IMR-90 (cell line): ENCODE data around the gene ACTRT2. TPM values are rescaled to one million over a fixed set of nuclear protein-coding genes. Genes with fewer than 3 reads are reported as not detected.

Source experiments
- ATAC-seq: fragments of 200-7000 bp; cut with Tn5 transposase; 2 replicates; pipeline ENCODE4 v1.9.1; 2020; ENCODE audit warnings: low read depth, mild to moderate bottlenecking, moderate library complexity
- BruUV-seq: library from RNA; stranded (reverse); fragments of 400-500 nt; replicated peaks from 2 replicates; lab custom pipeline; 2021; lab: Mats Ljungman, UMichigan
- CTCF ChIA-PET: fragments of 300-600 bp; formaldehyde crosslinking; extraction: SDS; loops from one replicate; lab custom pipeline; 2021; ENCODE audit warnings: antibody characterized with exemption; lab: Yijun Ruan, JAX
- POLR2A ChIA-PET: fragments of 300-600 bp; sonication (Branson Sonifier 250); formaldehyde crosslinking; loops from one replicate; lab custom pipeline; 2022; ENCODE audit warnings: antibody characterized with exemption; ENCODE audit not compliant: unreplicated experiment; lab: Charles Lee
- DNase-seq: peaks from one replicate; pipeline ENCODE4 v3.0.0; 2013
- H2AFZ ChIP-seq: replicated peaks from 2 replicates; pipeline ENCODE3; 2013; ENCODE audit warnings: low read length, mild to moderate bottlenecking; ENCODE audit not compliant: poor library complexity
- H2AK5ac ChIP-seq: 2 replicates; pipeline ENCODE4 v1.6.1; 2013; ENCODE audit warnings: low read depth, low read length, inconsistent platforms
- H2AK9ac ChIP-seq: replicated peaks from 2 replicates; pipeline ENCODE3; 2013; ENCODE audit warnings: mild to moderate bottlenecking, low read depth, low read length, moderate library complexity; ENCODE audit not compliant: poor library complexity
- H2BK120ac ChIP-seq: 2 replicates; pipeline ENCODE4 v1.6.1; 2013; ENCODE audit warnings: low read depth, low read length, inconsistent platforms
- H2BK15ac ChIP-seq: 3 replicates; pipeline ENCODE4 v1.6.1; 2013; ENCODE audit warnings: low read depth, low read length, inconsistent platforms
- H2BK20ac ChIP-seq: 2 replicates; pipeline ENCODE4 v1.6.1; 2013; ENCODE audit warnings: low read depth, mild to moderate bottlenecking, inconsistent platforms, low read length, moderate library complexity
- H2BK5ac ChIP-seq: 2 replicates; pipeline ENCODE4 v1.6.1; 2013; ENCODE audit warnings: mild to moderate bottlenecking, low read depth, low read length, inconsistent platforms; ENCODE audit not compliant: poor library complexity, severe bottlenecking
- H3K14ac ChIP-seq: replicated peaks from 2 replicates; pipeline ENCODE4 v1.6.1; 2013; ENCODE audit warnings: low read depth, low read length, inconsistent platforms
- H3K18ac ChIP-seq: 2 replicates; pipeline ENCODE4 v1.6.1; 2013; ENCODE audit warnings: low read depth, low read length, control low read depth
- H3K23ac ChIP-seq: 2 replicates; pipeline ENCODE4 v1.6.1; 2013; ENCODE audit warnings: low read depth, low read length, inconsistent platforms
- H3K27ac ChIP-seq: 2 replicates; pipeline ENCODE4 v1.5.1; 2013; ENCODE audit warnings: mild to moderate bottlenecking, control low read depth, low read length; ENCODE audit not compliant: insufficient read depth
- H3K27me3 ChIP-seq: 2 replicates; pipeline ENCODE4 v1.6.1; 2013; ENCODE audit warnings: low read length; ENCODE audit not compliant: control insufficient read depth, insufficient read depth
- H3K36me3 ChIP-seq: 2 replicates; pipeline ENCODE4 v1.6.1; 2013; ENCODE audit warnings: low read length, mixed read lengths; ENCODE audit not compliant: control insufficient read depth, insufficient read depth
- H3K4ac ChIP-seq: 2 replicates; pipeline ENCODE4 v1.6.1; 2013; ENCODE audit warnings: low read depth, low read length, inconsistent platforms
- H3K4me1 ChIP-seq: 2 replicates; pipeline ENCODE4 v1.6.1; 2013; ENCODE audit warnings: low read length, mixed read lengths; ENCODE audit not compliant: control insufficient read depth, insufficient read depth
- H3K4me2 ChIP-seq: 2 replicates; pipeline ENCODE4 v1.6.1; 2013; ENCODE audit warnings: low read depth, mild to moderate bottlenecking, control low read depth, low read length, moderate library complexity
- H3K4me3 ChIP-seq: 2 replicates; pipeline ENCODE4 v1.5.1; 2013; ENCODE audit warnings: low read depth, mild to moderate bottlenecking, control low read depth, low read length, moderate library complexity; ENCODE audit not compliant: insufficient read depth
- H3K56ac ChIP-seq: 2 replicates; pipeline ENCODE4 v1.6.1; 2013; ENCODE audit warnings: low read length, inconsistent platforms; ENCODE audit not compliant: insufficient read depth; ENCODE audit errors: extremely low read depth
- H3K79me1 ChIP-seq, 2 experiments: 2 replicates each; pipeline ENCODE4 v1.6.1; 2013; ENCODE audit warnings: low read length in 2 of 2, inconsistent platforms in 1 of 2, low read depth in 1 of 2
- H3K9ac ChIP-seq: 2 replicates; pipeline ENCODE4 v1.6.1; 2013; ENCODE audit warnings: low read depth, low read length, control low read depth
- H3K9me1 ChIP-seq: 2 replicates; pipeline ENCODE4 v1.6.1; 2013; ENCODE audit warnings: low read length, inconsistent platforms; ENCODE audit not compliant: insufficient read depth
- H3K9me3 ChIP-seq: 2 replicates; pipeline ENCODE4 v1.6.1; 2013; ENCODE audit warnings: low read length; ENCODE audit not compliant: control insufficient read depth, insufficient read depth
- H4K20me1 ChIP-seq: 2 replicates; pipeline ENCODE4 v1.6.1; 2013; ENCODE audit warnings: low read length, inconsistent platforms; ENCODE audit not compliant: insufficient read depth
- H4K5ac ChIP-seq: 2 replicates; pipeline ENCODE4 v1.6.1; 2013; ENCODE audit warnings: mild to moderate bottlenecking, low read depth, low read length, control low read depth
- H4K8ac ChIP-seq, 2 experiments: 2 replicates each; pipeline ENCODE4 v1.6.1; 2013; ENCODE audit warnings: low read depth in 2 of 2, low read length in 2 of 2, control low read depth in 1 of 2, inconsistent platforms in 1 of 2
- H4K91ac ChIP-seq: 2 replicates; pipeline ENCODE4 v1.6.1; 2013; ENCODE audit warnings: low read depth, low read length, inconsistent platforms; ENCODE audit not compliant: insufficient read depth
- BHLHE40 ChIP-seq: fragments of 150-350 bp; IDR thresholded peaks from 2 replicates; pipeline ENCODE4 v1.6.1; 2016; ENCODE audit warnings: mild to moderate bottlenecking, low read depth, low read length
- CEBPB ChIP-seq: IDR thresholded peaks from 2 replicates; pipeline ENCODE4 v1.6.1; 2012; ENCODE audit warnings: low read depth, low read length, improper control_type of control experiment
- CHD1 ChIP-seq: IDR thresholded peaks from 2 replicates; pipeline ENCODE4 v1.6.1; 2012; ENCODE audit warnings: low read depth, low read length, improper control_type of control experiment
- CTCF ChIP-seq: conservative IDR thresholded peaks from 2 replicates; pipeline ENCODE4 v1.5.1; 2012; ENCODE audit warnings: mild to moderate bottlenecking, low read depth, low read length, improper control_type of control experiment
- ELK1 ChIP-seq: fragments of 150-350 bp; IDR thresholded peaks from 2 replicates; pipeline ENCODE4 v1.6.1; 2016; ENCODE audit warnings: low read depth, mild to moderate bottlenecking, low read length, moderate library complexity, borderline replicate concordance
- FOS ChIP-seq: fragments of 150-350 bp; IDR thresholded peaks from 2 replicates; pipeline ENCODE4 v1.6.1; 2016; ENCODE audit warnings: low read depth, low read length
- MAFK ChIP-seq: IDR thresholded peaks from 2 replicates; pipeline ENCODE4 v1.6.1; 2012; ENCODE audit warnings: low read depth, low read length, improper control_type of control experiment
- MAZ ChIP-seq: IDR thresholded peaks from 2 replicates; pipeline ENCODE4 v1.6.1; 2012; ENCODE audit warnings: low read depth, mild to moderate bottlenecking, low read length, improper control_type of control experiment, moderate library complexity, borderline replicate concordance
- MXI1 ChIP-seq: IDR thresholded peaks from 2 replicates; pipeline ENCODE4 v1.6.1; 2012; ENCODE audit warnings: low read depth, mild to moderate bottlenecking, low read length, moderate library complexity, borderline replicate concordance
- NFE2L2 ChIP-seq: fragments of 150-350 bp; IDR thresholded peaks from 2 replicates; pipeline ENCODE4 v1.6.1; 2016; ENCODE audit warnings: low read depth, mild to moderate bottlenecking, low read length
- POLR2A ChIP-seq: IDR thresholded peaks from 2 replicates; pipeline ENCODE4 v1.6.1; 2012; ENCODE audit warnings: mild to moderate bottlenecking, low read depth, low read length
- RAD21 ChIP-seq: IDR thresholded peaks from 2 replicates; pipeline ENCODE4 v1.6.1; 2012; ENCODE audit warnings: low read length, improper control_type of control experiment
- RCOR1 ChIP-seq: IDR thresholded peaks from 2 replicates; pipeline ENCODE4 v1.6.1; 2012; ENCODE audit warnings: mild to moderate bottlenecking, low read length, improper control_type of control experiment; ENCODE audit not compliant: insufficient replicate concordance
- RFX5 ChIP-seq: IDR thresholded peaks from 2 replicates; pipeline ENCODE4 v1.8.0; 2012; ENCODE audit warnings: low read depth, mild to moderate bottlenecking, low read length, moderate library complexity
- SMC3 ChIP-seq: fragments of 150-350 bp; IDR thresholded peaks from 2 replicates; pipeline ENCODE4 v1.6.1; 2016; ENCODE audit warnings: low read depth, mild to moderate bottlenecking, antibody characterized with exemption, low read length, moderate library complexity
- USF2 ChIP-seq: fragments of 150-350 bp; IDR thresholded peaks from 2 replicates; pipeline ENCODE4 v1.6.1; 2017; ENCODE audit warnings: mild to moderate bottlenecking, antibody characterized with exemption, low read length, low read depth
- WGBS, 2 experiments: methylation state at CpG; one replicate each; pipeline versions ENCODE4 v1.1.5 to v1.1.7; 2013; ENCODE audit warnings: missing lambda C conversion rate in 2 of 2; ENCODE audit not compliant: insufficient read length in 1 of 2; ENCODE audit errors: extremely low coverage in 2 of 2; 5-methylcytosine and 5-hydroxymethylcytosine counted together
- dilution Hi-C: fragments of 300-500 bp; cut with HindIII; formaldehyde crosslinking; loops from one replicate; pipeline ENCODE4 v1.14.3; 2018; ENCODE audit warnings: low sequenced_read_pairs; ENCODE audit not compliant: unreplicated experiment
- in situ Hi-C: fragments of 300-500 bp; cut with MboI; formaldehyde crosslinking; loops from 3 replicates; pipeline ENCODE4 v1.14.3; 2019; ENCODE audit warnings: low sequenced_read_pairs, inconsistent platforms, mixed read lengths
- intact Hi-C: fragments of 100-400 bp; cut with micrococcal nuclease; formaldehyde crosslinking; loops from 2 replicates; pipeline ENCODE4 v1.10.0; 2022
- polyA plus RNA-seq, 3 experiments: library from polyadenylated mRNA; depleted of rRNA; stranded (reverse); fragments of >200 nt; gene quantifications; 2 replicates each; pipeline ENCODE4 v1.2.3, GENCODE V29; 2012; ENCODE audit warnings: low replicate concordance in 1 of 3
- total RNA-seq: library from RNA; depleted of rRNA; stranded (reverse); fragments of >200 nt; gene quantifications from 2 replicates; pipeline ENCODE4 v1.2.3, GENCODE V29; 2012

The ACTRT2 gene
- total and polyA plus RNA-seq, 2 of the 4 experiments (the other 2 are of a cell fraction): not detected

GRCh38 chr1:3021801-3022401 lies 634 bp downstream of the ACTRT2 start:
- Histone ChIP-seq H3K9me1 (no peaks in the 10 kb centered on the region), H3K4me2 (no peak overlapping the region), H3K4ac (no peak overlapping the region), H4K5ac (no peak overlapping the region), H3K4me3 (no peak overlapping the region), H2AK9ac (no peak overlapping the region), H2AK5ac (no peak overlapping the region), H2BK5ac (no peak overlapping the region), H2BK120ac (no peak overlapping the region), H3K4me1 (no peaks in the 10 kb centered on the region), H3K18ac (no peak overlapping the region), H3K14ac (no peak overlapping the region), H4K8ac (no peak overlapping the region), H2BK20ac (no peak overlapping the region), H3K36me3 (no peaks in the 10 kb centered on the region), H2BK15ac (no peak overlapping the region), H3K27me3 (no peaks in the 10 kb centered on the region), H3K27ac (no peak overlapping the region), H3K23ac (no peak overlapping the region), H2AFZ (no peak overlapping the region), H3K56ac (no peak overlapping the region), H3K9me3 (peaks cover 61% of the 10 kb centered on the region), H4K20me1 (no peaks in the 10 kb centered on the region), H4K91ac (no peak overlapping the region), H3K9ac (no peak overlapping the region), H3K79me1 (no peaks in the 10 kb centered on the region)
- BruUV-seq: no TSS peak
- ATAC-seq (no peak), DNase-seq (no peak)
- no peak for TF ChIP-seq CEBPB
- no peak for TF ChIP-seq MAZ
- no peak for TF ChIP-seq FOS
- TF ChIP-seq NFE2L2: no peak
- no peak for TF ChIP-seq SMC3
- no peak for TF ChIP-seq MAFK
- TF ChIP-seq MXI1: no peak
- TF ChIP-seq CTCF: no peak
- TF ChIP-seq BHLHE40: no peak
- TF ChIP-seq POLR2A: no peak
- TF ChIP-seq RFX5: no peak
- TF ChIP-seq CHD1: no peak
- no peak for TF ChIP-seq ELK1
- no peak for TF ChIP-seq RCOR1
- TF ChIP-seq USF2: no peak
- no peak for TF ChIP-seq RAD21
- WGBS, 2 experiments: 74% methylated on average over 17 of the region's 28 CpGs; no CpG with 5 or more reads in 1 of the 2 experiments
- dilution Hi-C loops (no loop called here), in situ Hi-C loops (no loop called here), intact Hi-C loops (no loop called here)
- ChIA-PET CTCF (no interaction called here), POLR2A (no interaction called here)
